HCT116 (cell line): ENCODE results near the gene CDC14A. TPM values are rescaled to one million over a fixed set of nuclear protein-coding genes. Genes with fewer than 3 reads are reported as not detected.

ENCODE experiments used
- ATAC-seq: fragments of 200-7000 bp; cut with Tn5 transposase; 2 replicates; pipeline ENCODE4 v1.9.1; 2020; ENCODE audit warnings: mild to moderate bottlenecking, moderate library complexity
- BruUV-seq: library from RNA; stranded (reverse); fragments of 400-500 nt; replicated peaks from 2 replicates; lab custom pipeline; 2021; lab: Mats Ljungman, UMichigan
- CTCF ChIA-PET: fragments of 300-600 bp; sonication (Branson Sonifier 250); formaldehyde crosslinking; loops from one replicate; lab custom pipeline; 2021; ENCODE audit warnings: antibody characterized with exemption; lab: Charles Lee
- POLR2A ChIA-PET: fragments of 300-600, 350-600 bp; sonication (Branson Sonifier 250); formaldehyde crosslinking; loops from one replicate; lab custom pipeline; 2021; ENCODE audit warnings: antibody characterized with exemption; lab: Charles Lee
- RAD21 ChIA-PET, 2 experiments: fragments of 300-600 bp; sonication (Branson Sonifier 250); formaldehyde crosslinking; loops; one replicate each; lab custom pipeline; 2023; ENCODE audit warnings: low total read pairs in 2 of 2; ENCODE audit not compliant: uncharacterized antibody in 2 of 2, unreplicated experiment in 2 of 2, low non-redundant PET in 1 of 2; lab: Charles Lee
- DNase-seq: peaks from one replicate; pipeline ENCODE4 v3.0.0-alpha.2; 2010; ENCODE audit warnings: low read depth, low spot score
- H2AFZ ChIP-seq: fragments of 200-600 bp; shearing (Covaris generic), sonication (generic); 2 replicates; pipeline ENCODE4 v1.6.1; 2017; ENCODE audit warnings: low read depth, mixed run types, mixed read lengths, antibody characterized with exemption, low read length; ENCODE audit not compliant: poor library complexity, severe bottlenecking
- H3K27ac ChIP-seq: 2 replicates; pipeline ENCODE4 v1.5.1; 2012; ENCODE audit warnings: low read depth, low read length
- H3K27me3 ChIP-seq: fragments of 200-600 bp; sonication (generic); 2 replicates; pipeline ENCODE4 v1.6.1; 2016; ENCODE audit warnings: mixed run types, low read length, mixed read lengths; ENCODE audit not compliant: insufficient read depth
- H3K36me3 ChIP-seq, 2 experiments: fragments of 200-500 bp in 1 of 2; fragments of 200-600 bp in 1 of 2; sonication (Bioruptor generic) in 1 of 2; sonication (generic) in 1 of 2; 2 replicates each; pipeline versions ENCODE4 v1.5.1 to v1.6.1; 2014 to 2016; ENCODE audit warnings: low read length in 2 of 2, inconsistent platforms in 1 of 2, mixed read lengths in 1 of 2, mixed run types in 1 of 2; ENCODE audit not compliant: insufficient read depth in 2 of 2, control insufficient read depth in 1 of 2
- H3K4me1 ChIP-seq, 2 experiments: fragments of 200-600 bp in 1 of 2; sonication (generic) in 1 of 2; 2 replicates each; pipeline versions ENCODE4 v1.5.1 to v1.6.1; 2012 to 2017; ENCODE audit warnings: low read length in 2 of 2, inconsistent platforms in 1 of 2, mild to moderate bottlenecking in 1 of 2, mixed read lengths in 1 of 2, mixed run types in 1 of 2, moderate library complexity in 1 of 2; ENCODE audit not compliant: insufficient read depth in 2 of 2, control insufficient read depth in 1 of 2
- H3K4me2 ChIP-seq: fragments of 200-600 bp; sonication (generic); 2 replicates; pipeline ENCODE4 v1.6.1; 2017; ENCODE audit warnings: mixed run types, low read length, mixed read lengths
- H3K4me3 ChIP-seq, 2 experiments: fragments of 200-600 bp in 1 of 2; sonication (generic) in 1 of 2; replicated peaks in 1 of 2; 2 replicates each; pipeline ENCODE4 v1.5.1; 2011 to 2016; ENCODE audit warnings: low read length in 2 of 2, control low read depth in 1 of 2, low read depth in 1 of 2, mild to moderate bottlenecking in 1 of 2, mixed read lengths in 1 of 2, mixed run types in 1 of 2
- H3K79me2 ChIP-seq: fragments of 200-600 bp; sonication (generic); 2 replicates; pipeline ENCODE4 v1.6.1; 2017; ENCODE audit warnings: mild to moderate bottlenecking, mixed run types, low read length, moderate library complexity, mixed read lengths; ENCODE audit not compliant: insufficient read depth
- H3K9ac ChIP-seq: fragments of 200-600 bp; sonication (generic); 2 replicates; pipeline ENCODE4 v1.6.1; 2016; ENCODE audit warnings: low read length, mixed read lengths
- H3K9me2 ChIP-seq: fragments of 200-600 bp; sonication (generic), shearing (Covaris generic); 2 replicates; pipeline ENCODE4 v1.6.1; 2017; ENCODE audit warnings: mixed run types, mild to moderate bottlenecking, moderate library complexity; ENCODE audit not compliant: insufficient read depth
- H3K9me3 ChIP-seq, 2 experiments: fragments of 200-500 bp in 1 of 2; fragments of 200-600 bp in 1 of 2; sonication (Bioruptor generic) in 1 of 2; sonication (generic) in 1 of 2; 2 replicates each; pipeline ENCODE4 v1.6.1; 2014 to 2017; ENCODE audit warnings: low read length in 2 of 2, mixed read lengths in 2 of 2, inconsistent platforms in 1 of 2, low read depth in 1 of 2, mild to moderate bottlenecking in 1 of 2, mixed run types in 1 of 2, moderate library complexity in 1 of 2; ENCODE audit not compliant: control insufficient read depth in 1 of 2, insufficient read depth in 1 of 2
- H4K20me1 ChIP-seq: fragments of 200-600 bp; sonication (generic), shearing (Covaris generic); 2 replicates; pipeline ENCODE4 v1.6.1; 2017; ENCODE audit warnings: mixed run types, mild to moderate bottlenecking, moderate library complexity; ENCODE audit not compliant: insufficient read depth
- CBX3 ChIP-seq: IDR thresholded peaks from 2 replicates; pipeline ENCODE4 v1.6.1; 2012; ENCODE audit warnings: low read depth
- ELF1 ChIP-seq: IDR thresholded peaks from 2 replicates; pipeline ENCODE4 v1.6.1; 2012; ENCODE audit warnings: low read depth, borderline replicate concordance
- FOSL1 ChIP-seq: IDR thresholded peaks from 2 replicates; pipeline ENCODE4 v1.6.1; 2012; ENCODE audit warnings: low read depth
- JUND ChIP-seq: IDR thresholded peaks from 2 replicates; pipeline ENCODE4 v1.6.1; 2012
- MAX ChIP-seq: IDR thresholded peaks from 2 replicates; pipeline ENCODE4 v1.6.1; 2012
- POLR2A ChIP-seq: IDR thresholded peaks from 2 replicates; pipeline ENCODE4 v1.7.0; 2011; ENCODE audit warnings: borderline replicate concordance; ENCODE audit not compliant: insufficient read depth, insufficient read length; ENCODE audit errors: extremely low read depth
- REST ChIP-seq: IDR thresholded peaks from 2 replicates; pipeline ENCODE4 v1.6.1; 2012; ENCODE audit warnings: low read depth
- SP1 ChIP-seq: IDR thresholded peaks from 2 replicates; pipeline ENCODE4 v1.6.1; 2012; ENCODE audit warnings: low read depth
- YY1 ChIP-seq: IDR thresholded peaks from 2 replicates; pipeline ENCODE4 v1.6.1; 2011; ENCODE audit warnings: low read length, low read depth, moderate library complexity, mild to moderate bottlenecking; ENCODE audit not compliant: insufficient replicate concordance; ENCODE audit errors: extremely low read depth
- ZBTB33 ChIP-seq: IDR thresholded peaks from 2 replicates; pipeline ENCODE4 v1.6.1; 2011; ENCODE audit warnings: mild to moderate bottlenecking, low read length, moderate library complexity; ENCODE audit not compliant: insufficient replicate concordance; ENCODE audit errors: extremely low read depth
- ZFX ChIP-seq: fragments of 450-650 bp; IDR thresholded peaks from 2 replicates; pipeline ENCODE4 v1.6.1; 2017
- intact Hi-C: fragments of 100-400 bp; cut with micrococcal nuclease; formaldehyde crosslinking; loops from 2 replicates; pipeline ENCODE4 v1.10.0; 2022
- total RNA-seq: library from RNA; stranded (reverse); gene quantifications from one replicate; pipeline ENCODE4 v1.2.1, GENCODE V29; 2021; ENCODE audit not compliant: unreplicated experiment
- TF ChIP-seq, protein P1 (sequence below): IDR thresholded peaks from 2 replicates; pipeline ENCODE4 v1.6.1; 2012

Gene CDC14A
- total RNA-seq, 1 experiment from 2014 or later, result 5.1 TPM

DNA sequence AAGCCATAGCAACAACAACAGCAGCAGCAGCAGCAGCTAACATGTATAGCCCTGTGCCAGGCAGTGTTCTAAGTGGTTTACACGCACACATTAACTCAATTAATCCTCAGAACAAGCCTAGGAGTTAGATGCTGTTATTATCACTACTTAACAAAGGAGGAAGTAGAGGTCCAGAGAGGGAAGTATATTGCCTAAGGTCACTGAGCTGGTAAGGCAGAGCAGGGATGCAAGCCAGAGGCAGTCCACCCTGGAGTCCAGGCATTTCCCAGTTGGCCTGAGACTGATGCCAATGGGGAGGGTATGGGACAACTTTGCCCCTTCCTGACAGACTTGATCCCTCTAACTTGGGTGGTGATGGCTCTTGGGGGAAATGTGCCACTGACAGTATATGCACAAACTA is 6.8 kb downstream of the CDC14A start:
- ATAC-seq (no peak), DNase-seq (no peak)
- H3K4me2 ChIP-seq, result no peak overlapping the region
- intact Hi-C loops, result loop anchor here (10.0 kb wide), 1 partner anchor 384 kb away; no protein-coding TSS in a partner anchor
- H3K36me3 ChIP-seq, result no peaks in the 10 kb centered on the region
- H3K4me1 ChIP-seq, result peaks cover 29 to 36% of the 10 kb centered on the region in 2 experiments
- no peaks in the 10 kb centered on the region for H3K79me2 ChIP-seq
- ChIA-PET POLR2A (no interaction called here), RAD21 (no interaction called here), CTCF (no interaction called here)
- no peaks in the 10 kb centered on the region for H3K9me2 ChIP-seq
- no peaks in the 10 kb centered on the region for H3K9me3 ChIP-seq
- TF ChIP-seq ZFX (no peak), MAX (no peak), ZBTB33 (no peak), REST (no peak), ELF1 (no peak), SP1 (no peak), YY1 (no peak), JUND (no peak), CBX3 (no peak), POLR2A (no peak), FOSL1 (no peak)
- TF ChIP-seq, protein P1, sequence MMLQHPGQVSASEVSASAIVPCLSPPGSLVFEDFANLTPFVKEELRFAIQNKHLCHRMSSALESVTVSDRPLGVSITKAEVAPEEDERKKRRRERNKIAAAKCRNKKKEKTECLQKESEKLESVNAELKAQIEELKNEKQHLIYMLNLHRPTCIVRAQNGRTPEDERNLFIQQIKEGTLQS, result no peak
- no peaks in the 10 kb centered on the region for H4K20me1 ChIP-seq
- no peak overlapping the region for H3K9ac ChIP-seq
- no peak overlapping the region for H2AFZ ChIP-seq
- H3K27me3 ChIP-seq, result no peaks in the 10 kb centered on the region
- H3K27ac ChIP-seq, result no peak overlapping the region
- H3K4me3 ChIP-seq, result no peak overlapping the region
- BruUV-seq, result no TSS peak
